Ramos (cell line): ENCODE results near the gene BRD2.

ENCODE experiments used
- in situ Hi-C: fragments of 300-500 bp; cut with MboI; formaldehyde crosslinking; loops from one replicate; pipeline ENCODE4 v1.14.3; 2022; ENCODE audit warnings: low sequenced_read_pairs; ENCODE audit not compliant: unreplicated experiment

BRD2 gene

GRCh38 chr6:32947552-32948465, 20.6 kb upstream of the BRD2 start:
- in situ Hi-C loops = no loop called here

GRCh38 chr6:32949113-32949512, 19.3 kb upstream of the BRD2 start:
- in situ Hi-C loops = no loop called here

- in situ Hi-C loops = no loop called here
These were observed 18.4 kb upstream of the BRD2 start for GRCh38 chr6:32950010-32950409.

- in situ Hi-C loops = no loop called here
These were observed 17.9 kb upstream of the BRD2 start for GRCh38 chr6:32950449-32950848.

GRCh38 chr6:32952817-32953739, 15.3 kb upstream of the BRD2 start, which contains the start of gene HLA-DMA:
HLA-DMA (minus strand) TSS chr6:32953097; CDS start chr6:32953036, 61 bp downstream.
- in situ Hi-C loops = no loop called here

GRCh38 chr6:32953775-32954174, 14.6 kb upstream of the BRD2 start:
- in situ Hi-C loops = no loop called here

- in situ Hi-C loops = no loop called here
These were observed 14.1 kb upstream of the BRD2 start for GRCh38 chr6:32954267-32954666.

- in situ Hi-C loops = no loop called here
These were observed 13.2 kb upstream of the BRD2 start for GRCh38 chr6:32954986-32955802.

GRCh38 chr6:32956176-32956575, 12.2 kb upstream of the BRD2 start:
- in situ Hi-C loops = no loop called here

GRCh38 chr6:32960563-32960962, 7.8 kb upstream of the BRD2 start:
- in situ Hi-C loops = no loop called here

- in situ Hi-C loops = no loop called here
These were observed 6.1 kb upstream of the BRD2 start for GRCh38 chr6:32962213-32962826.

- in situ Hi-C loops = no loop called here
These were observed 4.5 kb upstream of the BRD2 start for GRCh38 chr6:32963866-32964265.

- in situ Hi-C loops = no loop called here
These were observed 3.6 kb upstream of the BRD2 start for GRCh38 chr6:32964776-32965175.

- in situ Hi-C loops = no loop called here
These were observed 973 bp upstream of the BRD2 start for GRCh38 chr6:32967151-32968091.

- in situ Hi-C loops = no loop called here
These were observed 682 bp downstream of the BRD2 start for GRCh38 chr6:32968867-32969684.

- in situ Hi-C loops = no loop called here
These were observed 1.5 kb downstream of the BRD2 start for GRCh38 chr6:32969685-32970412.
